Liver (tissue), 9 donors: Measurements from ENCODE around the gene UBE2S. TPM values are rescaled to one million over a fixed set of nuclear protein-coding genes. Genes with fewer than 3 reads are reported as not detected.
"Not testable (repeated sequence)": the region's sequence is repeated elsewhere in the genome, so short reads cannot be mapped to it uniquely, and the experiment has no call there.

Source experiments
- DNase-seq: peaks from one replicate; pipeline ENCODE4 v3.0.0-alpha.2; 2017; ENCODE audit warnings: low spot score
- H3K27ac ChIP-seq, 2 donors: one replicate each; pipeline ENCODE4 v1.7.0; 2013; ENCODE audit warnings: inconsistent platforms in 2 of 2, low read length in 2 of 2, control low read depth in 1 of 2, low read depth in 1 of 2, mild to moderate bottlenecking in 1 of 2
- H3K27me3 ChIP-seq, 4 donors: one replicate each; pipeline versions ENCODE4 v1.6.1 to v1.7.0; 2013; ENCODE audit warnings: low read length in 3 of 4, inconsistent platforms in 1 of 4, mild to moderate bottlenecking in 1 of 4, moderate library complexity in 1 of 4; ENCODE audit not compliant: control insufficient read depth in 4 of 4, insufficient read depth in 4 of 4
- H3K36me3 ChIP-seq, 4 donors: one replicate each; pipeline versions ENCODE4 v1.6.1 to v1.7.0; 2013; ENCODE audit warnings: low read length in 3 of 4, mild to moderate bottlenecking in 3 of 4, low read depth in 1 of 4, moderate library complexity in 1 of 4; ENCODE audit not compliant: control insufficient read depth in 4 of 4, insufficient read depth in 3 of 4
- H3K4me1 ChIP-seq, 4 donors: one replicate each; pipeline versions ENCODE4 v1.6.1 to v1.7.0; 2013; ENCODE audit warnings: low read length in 3 of 4, mild to moderate bottlenecking in 3 of 4, moderate library complexity in 1 of 4; ENCODE audit not compliant: control insufficient read depth in 4 of 4, insufficient read depth in 4 of 4
- H3K4me3 ChIP-seq, 3 donors: one replicate each; pipeline versions ENCODE4 v1.6.1 to v1.7.0; 2013; ENCODE audit warnings: low read length in 3 of 3, control low read depth in 1 of 3, low read depth in 1 of 3, mild to moderate bottlenecking in 1 of 3
- H3K9ac ChIP-seq, 2 donors: one replicate each; pipeline ENCODE4 v1.7.0; 2013; ENCODE audit warnings: low read length in 2 of 2, mild to moderate bottlenecking in 2 of 2, moderate library complexity in 2 of 2, control low read depth in 1 of 2, low read depth in 1 of 2
- H3K9me3 ChIP-seq, 4 donors: one replicate each; pipeline versions ENCODE4 v1.6.1 to v1.7.0; 2013; ENCODE audit warnings: low read length in 3 of 4; ENCODE audit not compliant: control insufficient read depth in 4 of 4
- EGR1 ChIP-seq, 2 donors: IDR thresholded peaks; 2 replicates each; pipeline ENCODE4 v1.6.1; 2016 to 2018; ENCODE audit warnings: antibody characterized with exemption in 2 of 2, low read depth in 2 of 2
- FOXA1 ChIP-seq: IDR thresholded peaks from 2 replicates; pipeline ENCODE4 v1.6.1; 2016; ENCODE audit warnings: antibody characterized with exemption
- FOXA2 ChIP-seq: IDR thresholded peaks from 2 replicates; pipeline ENCODE4 v1.6.1; 2016; ENCODE audit warnings: antibody characterized with exemption
- GABPA ChIP-seq, 2 donors: IDR thresholded peaks in 1 of 2; conservative IDR thresholded peaks in 1 of 2; 2 replicates each; pipeline ENCODE4 v1.6.1; 2016; ENCODE audit warnings: antibody characterized with exemption in 2 of 2, mild to moderate bottlenecking in 1 of 2, moderate library complexity in 1 of 2
- HNF4A ChIP-seq, 2 donors: conservative IDR thresholded peaks; 2 replicates each; pipeline ENCODE4 v1.6.1; 2016; ENCODE audit warnings: antibody characterized with exemption in 2 of 2, mild to moderate bottlenecking in 2 of 2
- JUND ChIP-seq, 2 donors: IDR thresholded peaks; 2 replicates each; pipeline ENCODE4 v1.6.1; 2016; ENCODE audit warnings: antibody characterized with exemption in 2 of 2
- NR2F2 ChIP-seq: IDR thresholded peaks from 2 replicates; pipeline ENCODE4 v1.6.1; 2016; ENCODE audit warnings: antibody characterized with exemption
- RXRA ChIP-seq, 2 donors: IDR thresholded peaks; 2 replicates each; pipeline ENCODE4 v1.6.1; 2017 to 2018; ENCODE audit warnings: antibody characterized with exemption in 2 of 2, mild to moderate bottlenecking in 1 of 2
- TAF1 ChIP-seq: conservative IDR thresholded peaks from 2 replicates; pipeline ENCODE4 v1.6.1; 2016; ENCODE audit warnings: antibody characterized with exemption, mild to moderate bottlenecking
- YY1 ChIP-seq: IDR thresholded peaks from 2 replicates; pipeline ENCODE4 v1.6.1; 2016; ENCODE audit warnings: antibody characterized with exemption, mild to moderate bottlenecking
- WGBS: extraction: QIAGEN DNeasy Blood & Tissue Kit; methylation state at CpG from one replicate; pipeline ENCODE4 v1.1.7; 2013; 5-methylcytosine and 5-hydroxymethylcytosine counted together
- polyA plus RNA-seq, 2 donors: library from polyadenylated mRNA; stranded (reverse) in 1 of 2; unstranded in 1 of 2; fragments of 200-250 nt in 1 of 2; fragments of >200 nt in 1 of 2; fragmentation: Nextera tagmentation in 1 of 2; extraction: Ambion mirVana in 1 of 2; gene quantifications; one replicate each; pipeline versions ENCODE4 v1.2.1 to v1.2.3, GENCODE V29; 2013 to 2015
- total RNA-seq, 2 donors: library from RNA; depleted of rRNA; stranded (reverse); fragments of >200 nt; gene quantifications; one replicate each; pipeline ENCODE4 v1.2.3, GENCODE V29; 2014
- TF ChIP-seq, protein P1 (sequence below): IDR thresholded peaks from 2 replicates; pipeline ENCODE4 v1.6.1; 2016; ENCODE audit warnings: antibody characterized with exemption, mild to moderate bottlenecking
- TF ChIP-seq, protein P2 (sequence below): IDR thresholded peaks from 2 replicates; pipeline ENCODE4 v1.6.1; 2016; ENCODE audit warnings: antibody characterized with exemption
- TF ChIP-seq, protein P3 (sequence below): IDR thresholded peaks from 2 replicates; pipeline ENCODE4 v1.6.1; 2016; ENCODE audit warnings: antibody characterized with exemption
- TF ChIP-seq, protein P4 (sequence below): IDR thresholded peaks from 2 replicates; pipeline ENCODE4 v1.6.1; 2016; ENCODE audit warnings: antibody characterized with exemption
- TF ChIP-seq, protein P5 (sequence below): fragments of 150-350 bp; IDR thresholded peaks from 2 replicates; pipeline ENCODE4 v1.5.1; 2017; ENCODE audit warnings: improper control_type of control experiment, low read depth, low read length; ENCODE audit not compliant: missing input control
- donor health status: healthy.
- donor health status: healthy.
- donor health status: healthy.
- donor health status: healthy.
- donor health status: healthy.

The UBE2S gene
- total and polyA plus RNA-seq, 4 donors = 5.2 to 95.2 (median 6.8) TPM

DNA sequence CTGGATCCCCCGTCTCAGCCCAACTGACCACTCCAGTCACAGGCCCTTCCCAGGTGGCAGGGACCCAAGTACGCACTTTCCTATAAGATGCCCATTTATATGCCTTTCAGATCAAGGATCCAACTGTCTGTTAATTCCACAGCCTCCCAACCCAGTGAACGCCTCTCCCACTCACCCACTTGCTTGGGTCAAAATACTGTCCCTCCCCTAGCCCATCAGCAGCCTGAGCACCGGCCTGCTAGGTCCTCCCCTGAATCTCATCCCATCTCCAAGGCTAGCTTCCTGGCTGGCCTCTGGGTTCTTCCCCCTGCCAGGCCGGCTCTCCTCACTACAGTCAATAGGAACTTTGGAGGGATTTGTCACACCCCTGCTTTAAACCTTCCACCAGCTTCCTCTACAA lies 1.9 kb downstream of the UBE2S start:
- WGBS = 89% methylated on average over 5 of the region's 5 CpGs
- TF ChIP-seq JUND (IDR thresholded peaks at IDR 0.05) (no peak), FOXA1 (no peak), EGR1 (IDR thresholded peaks at IDR 0.05; ENCODE audit: low read depth in 2 of 2) (no peak), NR2F2 (no peak), HNF4A (conservative IDR thresholded peaks at IDR 0.05) (no peak), GABPA (IDR thresholded peaks at IDR 0.05 in 1 of 2, conservative IDR thresholded peaks at IDR 0.05 in 1 of 2) (no peak), RXRA (IDR thresholded peaks at IDR 0.05) (no peak), TAF1 (no peak), FOXA2 (no peak)
- TF ChIP-seq, protein P1, sequence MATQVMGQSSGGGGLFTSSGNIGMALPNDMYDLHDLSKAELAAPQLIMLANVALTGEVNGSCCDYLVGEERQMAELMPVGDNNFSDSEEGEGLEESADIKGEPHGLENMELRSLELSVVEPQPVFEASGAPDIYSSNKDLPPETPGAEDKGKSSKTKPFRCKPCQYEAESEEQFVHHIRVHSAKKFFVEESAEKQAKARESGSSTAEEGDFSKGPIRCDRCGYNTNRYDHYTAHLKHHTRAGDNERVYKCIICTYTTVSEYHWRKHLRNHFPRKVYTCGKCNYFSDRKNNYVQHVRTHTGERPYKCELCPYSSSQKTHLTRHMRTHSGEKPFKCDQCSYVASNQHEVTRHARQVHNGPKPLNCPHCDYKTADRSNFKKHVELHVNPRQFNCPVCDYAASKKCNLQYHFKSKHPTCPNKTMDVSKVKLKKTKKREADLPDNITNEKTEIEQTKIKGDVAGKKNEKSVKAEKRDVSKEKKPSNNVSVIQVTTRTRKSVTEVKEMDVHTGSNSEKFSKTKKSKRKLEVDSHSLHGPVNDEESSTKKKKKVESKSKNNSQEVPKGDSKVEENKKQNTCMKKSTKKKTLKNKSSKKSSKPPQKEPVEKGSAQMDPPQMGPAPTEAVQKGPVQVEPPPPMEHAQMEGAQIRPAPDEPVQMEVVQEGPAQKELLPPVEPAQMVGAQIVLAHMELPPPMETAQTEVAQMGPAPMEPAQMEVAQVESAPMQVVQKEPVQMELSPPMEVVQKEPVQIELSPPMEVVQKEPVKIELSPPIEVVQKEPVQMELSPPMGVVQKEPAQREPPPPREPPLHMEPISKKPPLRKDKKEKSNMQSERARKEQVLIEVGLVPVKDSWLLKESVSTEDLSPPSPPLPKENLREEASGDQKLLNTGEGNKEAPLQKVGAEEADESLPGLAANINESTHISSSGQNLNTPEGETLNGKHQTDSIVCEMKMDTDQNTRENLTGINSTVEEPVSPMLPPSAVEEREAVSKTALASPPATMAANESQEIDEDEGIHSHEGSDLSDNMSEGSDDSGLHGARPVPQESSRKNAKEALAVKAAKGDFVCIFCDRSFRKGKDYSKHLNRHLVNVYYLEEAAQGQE = no peak
- TF ChIP-seq, protein P2, sequence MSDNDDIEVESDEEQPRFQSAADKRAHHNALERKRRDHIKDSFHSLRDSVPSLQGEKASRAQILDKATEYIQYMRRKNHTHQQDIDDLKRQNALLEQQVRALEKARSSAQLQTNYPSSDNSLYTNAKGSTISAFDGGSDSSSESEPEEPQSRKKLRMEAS = no peak
- TF ChIP-seq, protein P3, sequence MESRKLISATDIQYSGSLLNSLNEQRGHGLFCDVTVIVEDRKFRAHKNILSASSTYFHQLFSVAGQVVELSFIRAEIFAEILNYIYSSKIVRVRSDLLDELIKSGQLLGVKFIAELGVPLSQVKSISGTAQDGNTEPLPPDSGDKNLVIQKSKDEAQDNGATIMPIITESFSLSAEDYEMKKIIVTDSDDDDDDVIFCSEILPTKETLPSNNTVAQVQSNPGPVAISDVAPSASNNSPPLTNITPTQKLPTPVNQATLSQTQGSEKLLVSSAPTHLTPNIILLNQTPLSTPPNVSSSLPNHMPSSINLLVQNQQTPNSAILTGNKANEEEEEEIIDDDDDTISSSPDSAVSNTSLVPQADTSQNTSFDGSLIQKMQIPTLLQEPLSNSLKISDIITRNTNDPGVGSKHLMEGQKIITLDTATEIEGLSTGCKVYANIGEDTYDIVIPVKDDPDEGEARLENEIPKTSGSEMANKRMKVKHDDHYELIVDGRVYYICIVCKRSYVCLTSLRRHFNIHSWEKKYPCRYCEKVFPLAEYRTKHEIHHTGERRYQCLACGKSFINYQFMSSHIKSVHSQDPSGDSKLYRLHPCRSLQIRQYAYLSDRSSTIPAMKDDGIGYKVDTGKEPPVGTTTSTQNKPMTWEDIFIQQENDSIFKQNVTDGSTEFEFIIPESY = no peak
- TF ChIP-seq, protein P4, sequence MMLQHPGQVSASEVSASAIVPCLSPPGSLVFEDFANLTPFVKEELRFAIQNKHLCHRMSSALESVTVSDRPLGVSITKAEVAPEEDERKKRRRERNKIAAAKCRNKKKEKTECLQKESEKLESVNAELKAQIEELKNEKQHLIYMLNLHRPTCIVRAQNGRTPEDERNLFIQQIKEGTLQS = no peak
- TF ChIP-seq, protein P5, sequence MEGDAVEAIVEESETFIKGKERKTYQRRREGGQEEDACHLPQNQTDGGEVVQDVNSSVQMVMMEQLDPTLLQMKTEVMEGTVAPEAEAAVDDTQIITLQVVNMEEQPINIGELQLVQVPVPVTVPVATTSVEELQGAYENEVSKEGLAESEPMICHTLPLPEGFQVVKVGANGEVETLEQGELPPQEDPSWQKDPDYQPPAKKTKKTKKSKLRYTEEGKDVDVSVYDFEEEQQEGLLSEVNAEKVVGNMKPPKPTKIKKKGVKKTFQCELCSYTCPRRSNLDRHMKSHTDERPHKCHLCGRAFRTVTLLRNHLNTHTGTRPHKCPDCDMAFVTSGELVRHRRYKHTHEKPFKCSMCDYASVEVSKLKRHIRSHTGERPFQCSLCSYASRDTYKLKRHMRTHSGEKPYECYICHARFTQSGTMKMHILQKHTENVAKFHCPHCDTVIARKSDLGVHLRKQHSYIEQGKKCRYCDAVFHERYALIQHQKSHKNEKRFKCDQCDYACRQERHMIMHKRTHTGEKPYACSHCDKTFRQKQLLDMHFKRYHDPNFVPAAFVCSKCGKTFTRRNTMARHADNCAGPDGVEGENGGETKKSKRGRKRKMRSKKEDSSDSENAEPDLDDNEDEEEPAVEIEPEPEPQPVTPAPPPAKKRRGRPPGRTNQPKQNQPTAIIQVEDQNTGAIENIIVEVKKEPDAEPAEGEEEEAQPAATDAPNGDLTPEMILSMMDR = no peak
- Histone ChIP-seq H3K4me3 (no peak overlapping the region), H3K27me3 (no peaks in the 10 kb centered on the region), H3K27ac (no peak overlapping the region), H3K4me1 (peaks cover 0 to 4% (median 2%) of the 10 kb centered on the region in 4 donors), H3K9ac (no peak overlapping the region), H3K9me3 (no peaks in the 10 kb centered on the region), H3K36me3 (peaks cover 3 to 20% (median 8%) of the 10 kb centered on the region in 4 donors)
- DNase-seq = no peak

DNA sequence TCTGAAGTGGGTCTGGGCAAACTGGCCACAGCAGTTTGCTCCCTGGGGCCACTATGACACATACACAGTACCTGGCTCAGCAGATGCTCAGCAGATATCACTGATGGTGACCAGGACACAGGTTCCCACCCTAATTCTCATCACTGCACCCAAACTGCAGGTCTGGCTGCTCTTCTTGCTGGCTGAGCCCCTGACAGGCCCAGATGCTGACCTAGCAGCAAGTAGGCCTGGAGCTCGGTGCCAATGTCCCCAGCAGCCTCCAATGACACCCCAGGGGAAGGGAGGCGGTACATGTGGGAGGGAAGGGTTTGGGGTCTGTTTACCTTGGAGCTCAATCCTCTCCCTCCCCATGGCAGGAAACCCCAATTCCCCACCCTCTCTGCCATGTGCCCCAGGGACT lies 5.1 kb downstream of the UBE2S start:
- peaks cover 3 to 21% (median 9%) of the 10 kb centered on the region in 4 donors for H3K36me3 ChIP-seq
- peaks cover 0 to 4% (median 2%) of the 10 kb centered on the region in 4 donors for H3K4me1 ChIP-seq
- no peak overlapping the region for H3K9ac ChIP-seq
- no peaks in the 10 kb centered on the region for H3K9me3 ChIP-seq
- H3K4me3 ChIP-seq = no peak overlapping the region
- TF ChIP-seq YY1 = no peak
- no peak overlapping the region for H3K27ac ChIP-seq
- no peak for DNase-seq
- WGBS = 93% methylated on average over 2 of the region's 2 CpGs
- H3K27me3 ChIP-seq = no peaks in the 10 kb centered on the region

DNA sequence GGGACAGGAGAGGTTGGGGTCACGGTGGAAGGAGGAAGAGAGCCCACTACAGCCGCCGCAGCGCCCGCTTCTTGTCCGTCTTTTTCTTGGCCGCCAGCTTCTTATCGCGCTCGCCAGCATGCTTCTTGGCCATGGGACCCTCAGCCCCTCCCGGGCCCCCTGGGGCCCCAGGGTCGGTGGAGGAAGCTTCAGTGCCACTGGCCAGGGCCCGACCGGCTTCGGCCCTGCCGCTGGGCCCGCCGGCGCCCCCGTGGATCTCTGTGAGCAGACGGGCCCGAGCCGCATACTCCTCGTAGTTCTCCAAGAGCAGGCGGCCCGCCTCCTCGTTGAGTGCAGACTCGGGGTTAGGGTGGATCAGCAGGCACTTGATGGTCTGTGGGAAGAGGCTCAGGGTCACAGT lies 6.2 kb downstream of the UBE2S start:
- not testable (repeated sequence) for H3K27me3 ChIP-seq, H3K4me3 ChIP-seq, H3K9ac ChIP-seq, DNase-seq, H3K4me1 ChIP-seq, H3K9me3 ChIP-seq, H3K27ac ChIP-seq
- WGBS = 90% methylated on average over 20 of the region's 28 CpGs
- peaks cover 3 to 21% (median 9%) of the 10 kb centered on the region in 4 donors for H3K36me3 ChIP-seq
